RWPE1 (cell line): ENCODE results near the gene PMPCA.
A peak's percentile ranks its signal among the peaks of the same experiment; 100 is the strongest.

Source experiments
- CTCF ChIA-PET: fragments of 350-600 bp; sonication (Branson Sonifier 250); formaldehyde crosslinking; extraction: SDS; loops from one replicate; lab custom pipeline; 2021; lab: Yijun Ruan, JAX
- POLR2A ChIA-PET: fragments of 400-600 bp; formaldehyde crosslinking; extraction: SDS; loops from one replicate; lab custom pipeline; 2020; ENCODE audit warnings: antibody characterized with exemption; ENCODE audit not compliant: low non-redundant PET; lab: Yijun Ruan, JAX
- DNase-seq: peaks from one replicate; pipeline ENCODE4 v3.0.0; 2012; ENCODE audit warnings: low spot score
- H3K27ac ChIP-seq: fragments of 450-650 bp; 2 replicates; pipeline ENCODE4 v1.5.1; 2017
- TF ChIP-seq, protein P1 (sequence below): fragments of 450-650 bp; conservative IDR thresholded peaks from 2 replicates; pipeline ENCODE4 v1.5.1; 2017; ENCODE audit warnings: low read depth, mild to moderate bottlenecking

Gene PMPCA

GRCh38 chr9:136451221-136451877 lies 40.9 kb downstream of the PMPCA start:
- TF ChIP-seq, protein P1, sequence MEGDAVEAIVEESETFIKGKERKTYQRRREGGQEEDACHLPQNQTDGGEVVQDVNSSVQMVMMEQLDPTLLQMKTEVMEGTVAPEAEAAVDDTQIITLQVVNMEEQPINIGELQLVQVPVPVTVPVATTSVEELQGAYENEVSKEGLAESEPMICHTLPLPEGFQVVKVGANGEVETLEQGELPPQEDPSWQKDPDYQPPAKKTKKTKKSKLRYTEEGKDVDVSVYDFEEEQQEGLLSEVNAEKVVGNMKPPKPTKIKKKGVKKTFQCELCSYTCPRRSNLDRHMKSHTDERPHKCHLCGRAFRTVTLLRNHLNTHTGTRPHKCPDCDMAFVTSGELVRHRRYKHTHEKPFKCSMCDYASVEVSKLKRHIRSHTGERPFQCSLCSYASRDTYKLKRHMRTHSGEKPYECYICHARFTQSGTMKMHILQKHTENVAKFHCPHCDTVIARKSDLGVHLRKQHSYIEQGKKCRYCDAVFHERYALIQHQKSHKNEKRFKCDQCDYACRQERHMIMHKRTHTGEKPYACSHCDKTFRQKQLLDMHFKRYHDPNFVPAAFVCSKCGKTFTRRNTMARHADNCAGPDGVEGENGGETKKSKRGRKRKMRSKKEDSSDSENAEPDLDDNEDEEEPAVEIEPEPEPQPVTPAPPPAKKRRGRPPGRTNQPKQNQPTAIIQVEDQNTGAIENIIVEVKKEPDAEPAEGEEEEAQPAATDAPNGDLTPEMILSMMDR: no peak
- CTCF ChIA-PET: interaction anchor here (1.0 kb wide), 1 partner anchor 220 kb away, joined by 9 read pairs; no protein-coding TSS in a partner anchor
- DNase-seq: no peak
- POLR2A ChIA-PET: no interaction called here
- H3K27ac ChIP-seq: no peak overlapping the region

GRCh38 chr9:136453326-136453725 lies 42.9 kb downstream of the PMPCA start:
- H3K27ac ChIP-seq: peak overlapping the region; percentile 24
- ChIA-PET POLR2A (no interaction called here), CTCF (no interaction called here)
- TF ChIP-seq, protein P1: no peak
- no peak for DNase-seq

DNA sequence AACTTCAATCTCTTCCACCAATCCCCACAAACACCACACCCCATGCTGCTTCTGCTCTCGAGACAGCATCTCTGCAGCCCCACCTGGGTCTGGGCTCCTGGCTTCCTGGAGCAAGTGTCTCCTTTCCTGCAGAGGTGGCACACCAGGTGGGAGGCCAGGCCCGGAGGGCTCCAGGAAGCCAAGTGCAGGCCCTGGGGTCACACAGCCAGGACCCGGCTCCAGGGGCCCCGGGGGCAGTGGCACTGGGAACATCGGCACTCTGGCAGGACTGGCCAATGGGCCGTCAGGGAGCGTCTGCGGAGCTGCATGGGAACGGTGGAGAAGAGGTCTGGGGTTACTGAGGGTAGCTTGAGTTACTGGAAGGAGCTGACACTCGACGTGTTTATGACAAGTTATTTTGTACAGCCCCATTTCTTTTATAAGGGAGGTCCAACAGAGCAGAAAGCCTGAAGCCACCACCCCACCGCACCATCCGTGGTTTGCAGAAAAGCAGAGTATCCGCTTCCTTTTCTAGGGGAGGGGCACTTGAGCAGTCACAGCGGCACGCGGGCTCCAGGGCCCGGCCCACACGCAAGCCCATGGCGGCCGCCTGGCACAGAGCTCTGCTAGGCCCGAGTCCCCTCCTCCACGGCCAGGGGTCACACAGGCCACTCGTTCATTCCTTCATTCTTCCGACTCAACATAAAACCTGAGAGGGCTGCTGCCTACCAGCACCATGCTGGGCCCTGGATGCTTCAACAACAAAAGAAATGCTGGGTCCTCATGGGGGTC lies 43.8 kb downstream of the PMPCA start:
- no peak for DNase-seq
- CTCF ChIA-PET: interaction anchor here (0.6 kb wide), 1 partner anchor 34 kb away, joined by 3 read pairs; no protein-coding TSS in a partner anchor
- TF ChIP-seq, protein P1: no peak
- POLR2A ChIA-PET: no interaction called here
- peak overlapping the region; percentile 24 for H3K27ac ChIP-seq

DNA sequence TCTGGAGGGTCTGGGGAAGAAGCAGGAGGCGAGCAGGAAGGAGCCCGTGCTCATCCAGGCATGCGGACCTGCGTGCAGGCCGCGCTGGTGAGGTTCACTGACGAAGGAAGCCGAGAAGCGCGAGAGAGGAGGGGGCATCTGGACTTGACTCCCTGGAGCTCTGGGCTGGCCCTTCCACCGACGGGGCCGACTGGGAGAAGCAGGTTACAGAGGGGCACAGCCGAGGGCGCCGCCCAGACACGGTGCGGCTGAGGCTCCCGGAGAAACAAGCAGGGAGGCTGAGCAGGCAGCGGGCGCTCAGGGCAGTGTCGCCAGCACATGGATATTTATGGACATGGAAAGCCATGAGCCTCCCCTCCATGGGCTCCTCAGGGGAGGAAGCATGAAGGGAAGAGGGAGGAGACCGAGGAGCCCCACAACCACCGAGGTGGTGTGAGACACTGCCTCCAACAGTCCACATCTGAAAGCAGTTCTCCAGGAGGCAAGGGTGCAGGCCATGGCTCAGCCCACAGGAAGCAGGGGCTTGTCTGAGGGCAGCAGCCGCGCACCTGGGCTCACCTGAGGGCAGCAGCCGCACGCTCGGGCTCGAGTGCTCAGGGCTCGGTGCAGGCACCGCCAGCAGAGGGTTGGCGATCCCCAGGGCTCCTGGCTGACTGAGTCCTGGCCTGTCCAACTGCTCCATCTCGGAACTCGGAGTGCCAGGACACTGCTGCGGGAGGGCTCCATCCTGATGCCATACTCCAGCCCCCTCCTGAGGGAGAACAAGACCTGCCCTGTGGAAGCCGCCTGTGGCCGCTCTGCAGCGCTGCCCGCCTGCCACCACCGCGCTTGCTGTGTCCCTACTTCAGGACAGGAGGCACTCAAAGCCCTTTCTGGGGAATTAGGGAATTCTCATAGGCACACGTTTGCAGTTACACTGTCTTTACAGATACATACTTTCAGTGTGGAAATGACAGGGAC lies 44.9 kb downstream of the PMPCA start:
- CTCF ChIA-PET: no interaction called here
- no peak for DNase-seq
- TF ChIP-seq, protein P1: no peak
- POLR2A ChIA-PET: no interaction called here
- peak overlapping the region; percentile 24 for H3K27ac ChIP-seq

GRCh38 chr9:136456258-136456657 lies 45.8 kb downstream of the PMPCA start:
- CTCF ChIA-PET: interaction anchor here (0.6 to 0.7 kb wide), 2 partner anchors 216 to 263 kb away, joined by 3 read pairs; no protein-coding TSS in a partner anchor
- peak overlapping the region; percentile 24 for H3K27ac ChIP-seq
- DNase-seq: no peak
- TF ChIP-seq, protein P1: no peak
- POLR2A ChIA-PET: no interaction called here
